ENCODE data around the gene ICA1. TPM values are rescaled to one million over a fixed set of nuclear protein-coding genes. Genes with fewer than 3 reads are reported as not detected.

The ICA1 gene
- polyA plus RNA-seq, 3 donors = 16.9 to 33.6 (median 30.4) TPM

DNA sequence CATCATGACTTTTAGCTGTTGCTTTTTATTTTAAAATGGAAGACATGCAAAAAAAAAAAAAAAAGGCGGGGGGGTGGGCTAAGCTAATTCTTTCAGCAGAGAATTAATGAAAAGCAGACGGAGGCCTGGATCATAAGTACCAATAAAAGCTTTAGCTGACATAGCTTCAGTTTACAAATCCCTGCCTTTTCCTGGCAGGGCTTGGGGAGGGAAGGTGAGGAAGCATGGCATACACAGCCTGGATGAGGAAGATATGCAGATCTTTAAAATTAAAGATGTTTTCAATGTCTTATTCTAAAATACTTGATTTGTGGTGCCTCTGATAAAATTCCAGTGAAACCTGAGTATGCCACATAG, 57.0 kb downstream of the ICA1 start:
- DNase-seq = no peak

DNA sequence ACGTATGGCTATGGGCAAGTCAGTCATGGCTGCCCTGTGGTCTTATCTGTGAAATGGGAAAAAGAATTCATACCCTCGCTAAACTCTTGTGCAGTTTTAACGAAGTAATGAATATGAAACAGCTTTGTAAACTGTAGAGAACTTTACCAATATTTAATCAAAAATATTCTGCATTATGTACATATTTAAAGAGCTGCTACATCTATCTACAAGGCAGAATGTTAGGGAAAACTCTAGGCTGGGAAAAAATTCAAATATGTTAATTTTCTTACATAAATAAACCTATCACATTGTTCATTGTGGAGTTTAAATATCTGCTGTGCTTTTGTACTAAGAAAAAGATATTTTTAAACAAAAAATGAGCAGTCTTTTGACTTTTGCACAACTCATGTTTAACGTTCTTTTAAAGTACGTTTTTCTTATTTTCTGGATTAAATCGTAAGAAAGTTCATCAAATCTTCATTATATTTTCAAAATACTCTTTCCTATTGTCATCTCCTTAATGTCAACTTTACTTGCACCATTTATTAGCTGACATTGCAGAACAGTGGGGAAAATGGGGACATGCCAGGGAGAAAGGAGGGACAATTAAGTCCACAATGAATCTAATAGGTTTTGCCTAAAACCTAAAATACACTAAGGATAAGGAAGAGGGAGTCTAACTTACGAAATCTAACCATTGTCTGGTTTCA, 57.5 kb downstream of the ICA1 start:
- DNase-seq = no peak

DNA sequence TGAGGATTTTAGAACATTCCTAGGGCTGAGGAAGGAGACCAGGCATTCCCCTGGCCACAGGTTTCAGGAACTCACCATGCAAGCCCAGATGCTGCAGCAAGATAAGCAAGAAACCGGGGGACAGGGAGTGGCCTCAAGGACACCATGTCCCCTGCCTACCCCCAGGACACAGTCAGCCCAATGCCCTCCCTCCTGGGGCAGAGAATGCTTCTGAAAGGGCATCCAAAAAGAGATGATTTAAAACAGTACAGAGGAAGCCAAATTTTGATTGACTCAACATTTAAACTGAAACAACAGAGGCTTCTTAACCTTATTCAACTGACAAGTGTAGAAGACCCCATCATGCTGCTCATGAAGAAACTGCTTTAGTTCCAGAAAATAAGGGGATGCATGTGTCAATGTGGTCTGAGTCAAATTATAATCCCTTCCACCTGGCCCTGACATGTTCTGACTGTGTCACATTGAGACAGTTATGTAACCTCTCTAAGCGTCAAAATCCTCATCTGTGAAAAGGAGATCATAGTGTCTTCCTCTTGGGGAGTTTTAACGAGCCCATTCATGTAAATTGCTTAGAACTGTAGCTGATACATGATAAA, 60.0 kb downstream of the ICA1 start:
- DNase-seq = no peak

DNA sequence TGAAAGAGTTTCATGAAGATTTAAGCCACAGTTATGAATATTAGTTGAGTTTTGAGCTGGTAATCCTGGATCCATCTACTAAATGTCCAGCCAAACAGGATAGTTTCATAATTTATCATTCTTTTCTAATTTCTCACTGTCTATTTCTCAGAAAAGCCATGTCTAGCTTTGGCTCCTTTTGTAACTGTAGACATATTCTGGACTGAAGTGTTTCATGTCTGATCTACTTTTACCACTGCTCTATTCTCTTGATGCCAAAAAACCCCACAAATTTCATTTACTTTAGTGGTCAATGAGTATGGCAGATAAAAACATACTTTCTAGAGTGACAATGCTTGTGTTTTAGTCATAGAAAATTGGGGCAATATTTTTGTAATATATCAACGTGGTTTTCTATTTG, 61.2 kb downstream of the ICA1 start:
- no peak for DNase-seq

DNA sequence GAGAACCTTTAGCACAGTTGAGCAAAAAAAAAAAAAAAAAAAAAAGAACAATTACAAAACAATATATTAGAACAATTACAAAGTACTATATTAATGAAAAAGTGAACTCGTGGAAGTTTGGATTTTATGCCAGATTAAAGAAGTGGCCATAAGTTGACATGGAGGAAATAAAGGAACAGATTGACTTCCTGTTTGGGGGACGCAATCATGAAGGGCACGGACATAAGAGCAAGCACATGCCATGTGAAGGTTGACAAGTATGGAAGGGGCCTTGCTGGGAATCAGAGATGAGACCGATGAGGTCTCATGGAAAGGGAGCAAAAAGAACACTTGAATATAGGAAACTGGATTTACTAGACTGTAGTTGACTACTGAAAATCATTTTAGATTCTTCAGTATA, 61.7 kb downstream of the ICA1 start:
- DNase-seq = no peak

DNA sequence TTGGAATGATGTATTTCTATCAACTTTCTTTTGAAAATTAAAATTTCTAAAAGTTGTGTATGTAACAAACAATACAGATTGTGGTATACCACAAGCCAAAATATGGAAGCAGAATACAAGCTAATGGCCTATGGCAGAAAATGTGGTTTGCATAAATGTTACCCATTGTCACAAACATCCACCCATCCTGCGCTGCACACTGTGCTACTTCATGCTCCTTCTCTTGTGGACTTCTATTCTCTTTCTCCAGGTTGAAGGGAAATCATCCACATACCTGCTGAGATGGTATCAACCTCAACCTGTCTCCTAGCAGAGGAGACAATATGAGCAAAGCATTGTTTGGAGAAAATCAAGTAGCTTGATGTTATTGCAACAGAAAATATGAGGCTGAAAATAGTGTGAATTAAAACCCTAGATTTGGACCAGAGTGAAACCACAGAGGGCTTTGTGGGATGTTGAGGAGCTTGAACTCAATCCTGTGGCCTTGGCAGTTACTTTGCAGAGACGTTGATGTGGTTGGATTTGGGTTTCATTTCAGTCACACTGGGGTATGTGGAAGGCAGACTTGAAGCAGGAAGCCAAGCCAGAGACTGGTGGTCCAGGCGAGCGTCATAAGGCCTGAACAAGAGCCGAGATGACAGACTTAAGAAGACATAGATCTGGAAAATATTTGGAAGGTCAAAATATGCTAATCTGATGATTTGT, 63.8 kb downstream of the ICA1 start:
- no peak for DNase-seq

DNA sequence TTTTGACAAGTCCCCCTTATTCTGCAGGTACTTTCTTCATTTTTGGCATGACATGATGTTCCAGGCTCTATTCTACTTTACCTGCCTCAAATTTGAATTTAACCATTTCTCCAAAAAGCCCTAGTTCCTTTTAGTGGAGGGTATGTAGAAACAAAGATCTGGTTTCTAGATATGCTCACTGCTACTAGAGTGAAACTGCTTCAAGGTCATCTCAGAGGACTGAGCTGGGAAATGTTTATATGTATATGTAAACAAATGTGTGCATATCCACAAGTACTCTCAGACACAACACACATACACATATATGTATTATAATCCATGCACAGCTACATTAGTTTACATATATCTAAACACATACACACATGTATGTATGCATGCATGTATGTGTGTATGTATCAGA, 69.1 kb downstream of the ICA1 start:
- no peak for DNase-seq

DNA sequence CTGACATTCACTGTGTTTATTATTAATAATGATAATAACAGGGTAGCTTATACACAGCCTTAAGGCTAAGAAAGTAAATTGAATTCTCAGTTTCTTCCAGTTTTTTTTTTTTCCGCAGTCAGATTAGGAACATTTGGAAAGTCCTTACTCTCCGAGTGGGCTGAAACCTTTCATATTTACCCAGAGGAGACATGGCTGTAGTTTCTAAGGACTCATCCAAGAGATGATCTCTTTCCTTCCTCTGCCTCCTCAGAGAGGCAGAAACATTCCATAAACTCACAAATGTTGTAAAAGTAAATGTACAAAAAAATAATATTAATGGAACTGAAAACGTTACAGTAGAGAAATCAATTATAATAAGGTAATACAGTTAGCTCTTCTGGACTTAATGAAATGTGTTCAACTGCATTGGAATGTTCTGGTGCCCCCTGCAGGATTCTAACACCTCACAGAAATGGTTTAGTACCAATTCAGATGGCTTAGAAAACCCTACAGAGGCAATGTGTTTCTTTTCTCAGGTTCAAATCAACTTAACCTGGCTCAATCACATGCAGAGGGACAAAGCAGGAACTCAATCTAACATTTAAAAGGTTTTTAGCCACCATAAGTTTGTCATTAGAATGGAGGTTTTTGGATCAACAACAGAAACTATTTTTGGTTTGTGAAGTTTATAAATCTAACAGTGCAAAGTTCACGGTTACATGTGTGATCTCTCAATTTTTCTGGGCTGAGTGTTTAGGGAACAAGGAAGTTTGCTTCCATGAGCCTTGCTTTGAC, 71.7 kb downstream of the ICA1 start:
- peak; percentile 82 for DNase-seq

DNA sequence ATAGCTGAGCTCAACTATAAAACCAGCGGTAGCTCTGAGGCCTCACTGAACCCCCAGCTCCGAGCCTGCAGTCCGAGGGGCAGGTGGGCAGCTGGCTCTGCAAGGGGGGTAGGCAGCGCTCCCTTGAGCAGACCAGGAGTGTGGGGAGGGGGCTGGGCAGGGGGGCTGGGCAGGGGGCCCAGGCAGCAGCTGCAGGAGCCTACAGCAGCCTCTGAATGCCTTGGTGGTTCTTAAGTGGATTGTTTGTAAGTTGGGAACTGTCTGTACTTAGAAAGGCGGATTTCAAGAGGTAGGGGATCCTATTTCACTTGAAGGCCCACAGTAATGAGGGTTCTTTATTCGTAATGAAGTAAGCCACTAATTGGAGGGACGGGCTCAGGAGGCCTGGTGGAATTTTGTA, 72.3 kb downstream of the ICA1 start:
- no peak for DNase-seq

DNA sequence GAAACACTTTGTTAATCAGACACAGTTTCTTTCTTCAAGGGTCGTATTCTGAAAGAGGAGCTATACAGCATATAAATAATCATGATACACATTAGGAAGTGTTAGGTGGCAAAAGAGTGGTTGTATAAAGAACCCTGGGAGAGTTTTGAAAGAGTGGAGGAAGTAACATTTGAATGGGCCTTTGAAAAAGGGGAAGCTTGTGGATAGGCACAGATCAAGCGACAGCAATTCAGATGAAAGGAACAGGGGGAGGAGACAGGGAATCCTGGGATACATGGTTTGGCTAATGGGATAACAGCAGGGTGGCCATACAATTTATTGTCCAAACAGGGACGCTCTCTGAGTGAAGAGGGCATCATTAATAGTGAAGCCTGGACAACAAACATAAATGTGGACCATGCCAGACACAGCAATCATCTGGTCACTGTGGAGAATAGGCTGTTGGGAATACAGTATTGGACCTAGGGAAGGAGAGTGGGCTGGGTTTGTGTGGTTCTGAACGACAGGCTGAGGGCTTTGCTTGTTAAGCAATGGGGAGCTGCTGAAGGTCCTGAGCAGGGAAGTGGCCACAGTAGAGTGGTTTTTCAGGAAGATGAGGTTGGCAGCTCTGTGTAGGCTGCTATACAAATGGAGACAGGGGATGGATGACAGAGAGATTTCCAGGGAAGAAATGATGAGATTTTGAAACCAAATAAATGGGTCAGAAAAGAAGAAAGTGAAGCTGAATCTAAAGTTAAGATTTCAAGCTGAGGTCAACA, 75.9 kb downstream of the ICA1 start:
- no peak for DNase-seq

DNA sequence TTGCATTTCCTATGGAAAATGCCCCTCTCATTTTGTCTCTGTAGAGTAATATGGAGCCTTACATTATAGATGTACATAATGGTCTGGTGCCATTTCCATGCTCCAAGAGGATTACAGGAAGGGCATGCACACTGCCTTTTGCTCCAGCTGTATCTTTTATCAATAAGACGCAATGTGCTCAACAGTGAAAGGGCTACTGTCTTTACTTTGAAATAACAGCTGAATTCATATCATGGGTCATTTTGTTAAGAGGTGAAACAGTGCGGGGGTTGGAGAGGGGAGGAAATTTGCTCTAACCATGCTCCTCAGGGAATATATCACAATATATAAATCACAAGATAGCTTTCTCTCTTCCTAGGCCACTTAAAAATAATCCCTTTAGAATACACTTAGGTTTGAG, 77.7 kb downstream of the ICA1 start:
- DNase-seq = no peak

DNA sequence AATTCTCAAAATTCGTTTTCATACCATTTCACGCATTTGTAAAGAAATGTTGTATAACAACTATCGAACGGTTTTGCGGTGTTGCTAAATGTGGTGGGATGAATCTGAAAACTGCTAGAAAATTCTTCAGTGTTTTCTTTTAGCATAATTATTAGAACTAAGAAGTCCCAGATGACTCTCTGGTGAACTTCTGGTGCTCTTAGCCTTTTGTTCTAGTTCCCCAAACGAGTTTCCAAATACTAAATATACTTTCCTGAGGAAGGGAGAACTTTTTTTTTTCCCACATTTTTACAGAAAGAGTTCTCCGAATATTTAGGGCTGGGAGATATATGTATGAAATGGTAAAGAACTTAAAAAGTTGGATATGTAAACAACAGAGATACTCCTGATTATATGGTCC, 82.5 kb downstream of the ICA1 start:
- no peak for DNase-seq

DNA sequence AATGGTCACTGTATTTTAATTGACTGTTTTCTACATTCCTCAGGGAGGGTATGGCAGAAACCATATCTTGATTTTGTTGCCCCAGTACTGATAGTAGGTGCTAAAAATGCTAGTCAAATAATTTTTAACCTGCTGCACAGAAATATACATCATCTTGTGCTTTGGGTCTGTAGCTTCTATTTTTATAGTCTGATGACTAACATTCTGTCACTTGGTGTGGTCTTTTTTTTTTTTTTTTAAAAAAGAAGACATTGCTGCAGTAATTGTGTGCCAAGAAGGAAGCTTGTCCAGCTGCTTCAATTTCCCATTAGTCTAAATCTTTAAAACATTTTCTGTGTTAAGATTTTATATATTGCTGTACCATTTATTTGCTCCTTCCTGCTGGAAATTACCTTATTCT, 83.6 kb downstream of the ICA1 start:
- no peak for DNase-seq

DNA sequence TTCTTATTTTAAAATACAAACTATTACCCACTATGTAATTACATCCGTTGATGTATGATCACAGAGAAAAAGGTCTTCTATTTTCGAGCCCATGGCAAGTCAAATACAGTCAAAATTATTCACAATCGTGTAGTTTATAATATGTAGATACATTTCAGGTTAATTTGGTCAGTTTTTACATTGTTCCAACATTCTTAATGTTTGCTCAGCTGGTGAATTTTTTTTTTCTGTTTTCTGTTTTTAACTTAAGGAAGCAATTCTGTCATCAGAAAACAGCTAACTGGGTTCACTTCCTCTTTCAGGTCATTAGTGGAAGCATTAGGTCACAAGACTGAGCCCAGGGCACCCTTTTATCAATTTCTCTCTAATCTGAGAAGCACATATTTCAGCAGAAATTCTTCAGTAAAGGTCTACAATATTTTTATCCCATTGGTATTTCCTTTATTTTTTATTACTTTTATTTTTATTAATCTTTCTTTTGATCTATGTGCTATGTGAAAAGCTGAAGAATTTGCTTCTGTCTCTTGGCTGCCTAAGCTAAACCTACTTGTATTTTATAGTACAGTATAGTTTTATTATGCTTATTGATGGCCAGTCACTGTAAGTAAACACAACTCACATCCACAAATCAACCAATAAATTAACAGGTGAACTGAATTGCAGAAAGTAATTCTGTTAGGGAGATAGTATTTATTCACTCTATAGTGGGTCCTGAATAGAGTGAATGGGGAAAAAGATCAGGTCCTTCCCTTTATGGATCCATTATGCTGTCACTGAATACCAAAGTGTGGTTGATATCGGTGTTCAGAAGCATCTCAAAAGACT, 84.6 kb downstream of the ICA1 start:
- DNase-seq = no peak

DNA sequence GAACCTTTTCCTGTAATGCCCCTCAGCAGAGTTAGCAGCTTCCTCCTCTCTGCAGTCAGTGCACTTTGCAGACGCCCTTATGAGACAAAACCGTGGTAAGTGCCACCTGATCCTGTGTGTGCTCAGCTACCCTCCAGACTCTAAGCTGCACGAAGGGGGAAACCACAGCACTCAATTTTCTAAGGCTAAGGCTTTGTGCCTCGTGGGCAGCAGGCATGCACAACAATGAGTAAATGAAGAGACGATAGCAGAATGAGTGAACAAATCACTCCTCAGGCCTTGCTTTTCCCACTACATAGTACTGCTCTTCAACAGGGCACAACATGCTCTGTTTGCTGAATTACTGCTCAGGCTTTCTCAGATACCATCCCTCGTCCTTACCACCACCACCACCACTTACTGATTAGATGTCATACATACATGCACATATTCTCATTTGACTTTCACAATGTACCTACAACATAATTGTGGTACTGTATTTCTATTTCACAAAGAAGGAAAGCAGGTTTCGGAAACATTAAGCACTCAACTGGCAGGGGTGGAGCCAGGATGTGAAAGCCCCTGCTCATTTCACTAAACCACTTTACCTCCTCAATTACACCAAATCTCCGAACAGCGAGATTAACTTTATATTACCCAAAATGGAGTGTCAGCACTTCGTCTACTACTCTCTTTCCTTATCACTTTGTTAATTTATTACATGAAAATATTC, 85.4 kb downstream of the ICA1 start:
- DNase-seq = no peak

DNA sequence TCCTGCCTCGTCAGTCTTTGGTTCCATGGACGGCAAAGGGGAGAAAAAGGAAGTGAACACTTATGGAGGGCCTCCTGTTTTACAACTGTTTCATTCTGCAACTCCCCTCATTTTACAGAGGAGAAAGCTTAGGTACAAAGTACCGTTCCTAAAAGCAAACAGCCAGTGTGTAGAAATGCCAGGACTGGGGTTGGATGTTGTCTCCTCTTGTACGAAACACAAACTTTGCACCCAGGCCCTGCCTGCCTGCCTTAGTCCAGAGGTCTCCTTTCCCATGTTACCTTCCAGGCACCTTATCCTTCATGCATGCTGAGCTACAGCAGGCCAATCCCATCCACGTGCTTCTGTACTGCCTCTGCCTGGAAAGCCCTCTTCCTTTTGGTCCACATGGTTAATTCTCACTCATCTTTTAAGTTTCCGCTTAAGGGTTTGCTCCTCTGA, 86.0 kb downstream of the ICA1 start:
- no peak for DNase-seq

DNA sequence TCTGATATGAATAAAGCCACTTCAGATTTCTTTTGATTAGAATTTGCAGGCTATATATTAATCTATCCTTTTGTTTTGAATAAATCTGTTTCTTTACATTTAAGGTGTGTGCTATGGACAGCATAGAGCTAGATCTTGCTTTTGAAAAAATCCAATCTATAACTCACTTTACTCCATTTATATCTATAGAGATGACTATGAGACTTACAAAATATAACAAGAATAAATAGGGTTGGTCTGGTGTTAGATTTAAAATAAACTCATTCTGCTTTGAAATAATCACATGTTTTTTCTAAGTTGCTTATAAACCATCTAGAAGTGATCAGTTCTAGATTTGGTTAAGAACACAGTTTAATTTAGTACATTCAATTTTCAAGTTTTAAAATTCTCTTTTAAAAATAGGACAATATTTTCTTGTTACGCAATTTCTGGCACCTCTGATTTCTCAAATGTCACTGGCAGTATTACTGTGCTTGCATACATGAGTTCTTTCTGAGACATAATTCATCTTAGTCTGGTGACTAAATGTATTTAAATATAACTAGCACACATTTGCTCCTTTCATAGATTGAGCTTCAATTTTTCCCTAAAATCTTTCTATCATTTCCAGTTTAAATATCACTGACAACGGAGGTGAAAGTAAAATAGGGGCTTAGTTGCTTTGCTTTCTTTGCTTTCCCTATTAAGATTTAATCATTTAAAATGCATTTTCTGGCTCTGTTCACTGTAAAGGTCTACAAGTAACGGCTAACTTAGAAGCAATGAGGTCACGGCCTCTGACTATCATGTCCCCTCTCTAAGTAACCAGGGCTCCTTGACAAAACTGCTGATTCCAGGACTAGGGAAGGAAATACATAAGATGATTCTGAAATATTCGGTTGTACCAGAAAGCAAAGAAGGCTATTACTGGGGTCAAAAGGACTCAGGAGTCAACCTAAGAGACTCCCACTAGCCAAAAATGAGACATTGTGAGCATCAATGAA, 89.3 kb downstream of the ICA1 start:
- DNase-seq = no peak

DNA sequence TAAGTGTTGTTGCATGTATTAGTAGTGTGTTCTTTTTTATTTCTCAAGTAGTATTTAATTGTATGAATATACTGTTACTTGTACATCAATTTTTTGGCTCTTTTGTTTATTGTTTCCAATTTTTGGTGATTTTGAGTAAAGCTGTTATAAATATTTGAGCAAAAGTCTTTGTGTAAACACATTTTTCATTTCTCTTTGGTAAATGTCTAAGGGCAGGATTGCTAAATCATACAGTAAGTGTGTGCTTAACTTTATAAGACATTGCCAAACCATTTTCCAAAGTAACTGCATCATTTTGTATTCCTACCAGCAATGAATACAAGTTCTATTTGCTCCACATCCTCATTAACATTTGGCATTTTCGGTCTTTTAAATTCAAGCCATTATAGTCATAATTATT, 92.8 kb downstream of the ICA1 start:
- DNase-seq = no peak

DNA sequence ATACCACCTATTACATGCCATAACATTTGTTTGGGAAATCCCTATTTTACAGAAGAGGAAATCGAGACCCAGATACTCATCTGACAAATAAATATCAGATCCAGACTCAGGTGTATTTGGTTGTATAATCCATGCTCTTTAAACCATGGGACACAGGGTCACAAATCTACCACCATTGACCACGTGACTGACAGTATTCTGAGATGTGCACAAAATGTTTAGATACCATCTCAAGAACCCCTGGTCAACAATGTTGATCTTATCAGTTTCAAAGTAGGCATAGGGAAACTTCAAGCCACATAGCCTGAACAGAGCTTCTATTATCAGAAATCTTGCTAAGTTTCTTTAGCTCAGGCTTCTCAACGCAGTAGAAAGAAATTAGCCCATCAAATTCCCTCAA, 93.6 kb downstream of the ICA1 start:
- no peak for DNase-seq

Data from renal pelvis (tissue), 4 donors.